Measurements from ENCODE around the gene MALRD1.

GRCh38 chr10:19194866-19195265 lies 146.3 kb downstream of the MALRD1 start:
- TF ChIP-seq POLR2AphosphoS5 (IDR thresholded peaks at IDR 0.05; ENCODE audit: low read depth, low read length) (no peak), TCF7L2 (IDR thresholded peaks at IDR 0.05; ENCODE audit: low read depth, low read length) (no peak), REST (IDR thresholded peaks at IDR 0.05; ENCODE audit: insufficient read depth in 1 of 2, low read depth in 2 of 2, low read length in 1 of 2) (no peak)
- TF ChIP-seq, protein P1, sequence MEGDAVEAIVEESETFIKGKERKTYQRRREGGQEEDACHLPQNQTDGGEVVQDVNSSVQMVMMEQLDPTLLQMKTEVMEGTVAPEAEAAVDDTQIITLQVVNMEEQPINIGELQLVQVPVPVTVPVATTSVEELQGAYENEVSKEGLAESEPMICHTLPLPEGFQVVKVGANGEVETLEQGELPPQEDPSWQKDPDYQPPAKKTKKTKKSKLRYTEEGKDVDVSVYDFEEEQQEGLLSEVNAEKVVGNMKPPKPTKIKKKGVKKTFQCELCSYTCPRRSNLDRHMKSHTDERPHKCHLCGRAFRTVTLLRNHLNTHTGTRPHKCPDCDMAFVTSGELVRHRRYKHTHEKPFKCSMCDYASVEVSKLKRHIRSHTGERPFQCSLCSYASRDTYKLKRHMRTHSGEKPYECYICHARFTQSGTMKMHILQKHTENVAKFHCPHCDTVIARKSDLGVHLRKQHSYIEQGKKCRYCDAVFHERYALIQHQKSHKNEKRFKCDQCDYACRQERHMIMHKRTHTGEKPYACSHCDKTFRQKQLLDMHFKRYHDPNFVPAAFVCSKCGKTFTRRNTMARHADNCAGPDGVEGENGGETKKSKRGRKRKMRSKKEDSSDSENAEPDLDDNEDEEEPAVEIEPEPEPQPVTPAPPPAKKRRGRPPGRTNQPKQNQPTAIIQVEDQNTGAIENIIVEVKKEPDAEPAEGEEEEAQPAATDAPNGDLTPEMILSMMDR (IDR thresholded peaks at IDR 0.05) = no peak

All from Panc1 (cell line).